OCI-M2 (cell line): ENCODE results near the gene LOC128125822.
"Not testable (repeated sequence)": the region's sequence is repeated elsewhere in the genome, so short reads cannot be mapped to it uniquely, and the experiment has no call there.

ENCODE experiments used
- DNase-seq: peaks from one replicate; lab custom pipeline; 2025; ENCODE audit not compliant: unreplicated experiment; lab: John Stamatoyannopoulos, UW

Gene LOC128125822

DNA sequence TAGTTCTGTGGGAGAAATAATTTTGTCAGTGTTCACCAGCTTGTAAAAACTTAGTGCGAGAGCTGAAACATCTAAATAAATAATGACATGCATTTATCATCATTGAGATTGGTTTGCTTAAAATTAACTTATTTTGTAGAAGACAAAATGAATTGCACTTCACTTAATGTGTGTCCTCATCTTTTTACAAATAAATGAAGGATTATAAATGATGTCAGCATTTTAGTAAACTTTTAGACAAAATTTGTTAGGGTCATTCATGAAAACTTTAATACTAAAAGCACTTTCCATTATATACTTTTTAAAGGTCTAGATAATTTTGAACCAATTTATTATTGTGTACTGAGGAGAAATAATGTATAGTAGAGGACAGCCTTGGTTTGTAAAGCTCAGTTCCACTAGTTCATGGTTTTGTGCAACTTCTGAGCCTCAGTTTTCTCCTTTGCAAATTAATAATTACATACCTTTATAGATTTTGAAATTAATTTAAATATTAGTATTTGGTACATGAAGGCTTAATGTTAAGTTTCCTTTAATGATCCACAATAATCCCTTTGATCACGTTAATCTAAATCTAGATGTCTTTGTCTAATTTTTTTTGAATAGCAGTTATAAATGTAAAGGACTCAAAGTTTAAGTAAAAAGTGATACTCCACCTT is 9.2 kb downstream of the LOC128125822 start:
- DNase-seq = no peak

GRCh38 chr6:63582579-63583231 is 10.4 kb downstream of the LOC128125822 start:
- no peak for DNase-seq

- DNase-seq = no peak
Measured at GRCh38 chr6:63584125-63584514, 11.8 kb downstream of the LOC128125822 start.

DNA sequence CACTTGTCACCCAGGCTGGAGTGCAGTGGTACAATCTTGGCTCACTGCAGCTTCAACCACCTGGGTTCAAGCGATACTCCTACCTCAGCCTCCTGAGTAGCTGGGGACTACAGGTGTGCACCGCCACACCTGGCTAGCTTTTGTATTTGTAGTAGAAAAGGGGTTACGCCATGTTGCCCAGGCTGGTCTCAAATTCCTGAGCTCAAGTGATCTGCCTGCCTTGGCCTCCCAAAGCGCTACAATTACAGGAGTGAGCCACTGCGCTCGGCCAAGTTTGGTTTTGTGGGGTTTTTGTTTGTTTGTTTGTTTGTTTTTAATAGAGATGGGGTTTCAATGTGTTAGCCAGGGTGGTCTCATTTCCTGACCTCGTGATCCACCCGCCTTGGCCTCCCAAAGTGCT is 12.3 kb downstream of the LOC128125822 start:
- DNase-seq = no peak

- not testable (repeated sequence) for DNase-seq
Measured at GRCh38 chr6:63585652-63586051, 13.4 kb downstream of the LOC128125822 start.

- no peak for DNase-seq
Measured at GRCh38 chr6:63589952-63590411, 17.7 kb downstream of the LOC128125822 start.

- no peak for DNase-seq
Measured at GRCh38 chr6:63592886-63593285, 20.6 kb downstream of the LOC128125822 start.

DNA sequence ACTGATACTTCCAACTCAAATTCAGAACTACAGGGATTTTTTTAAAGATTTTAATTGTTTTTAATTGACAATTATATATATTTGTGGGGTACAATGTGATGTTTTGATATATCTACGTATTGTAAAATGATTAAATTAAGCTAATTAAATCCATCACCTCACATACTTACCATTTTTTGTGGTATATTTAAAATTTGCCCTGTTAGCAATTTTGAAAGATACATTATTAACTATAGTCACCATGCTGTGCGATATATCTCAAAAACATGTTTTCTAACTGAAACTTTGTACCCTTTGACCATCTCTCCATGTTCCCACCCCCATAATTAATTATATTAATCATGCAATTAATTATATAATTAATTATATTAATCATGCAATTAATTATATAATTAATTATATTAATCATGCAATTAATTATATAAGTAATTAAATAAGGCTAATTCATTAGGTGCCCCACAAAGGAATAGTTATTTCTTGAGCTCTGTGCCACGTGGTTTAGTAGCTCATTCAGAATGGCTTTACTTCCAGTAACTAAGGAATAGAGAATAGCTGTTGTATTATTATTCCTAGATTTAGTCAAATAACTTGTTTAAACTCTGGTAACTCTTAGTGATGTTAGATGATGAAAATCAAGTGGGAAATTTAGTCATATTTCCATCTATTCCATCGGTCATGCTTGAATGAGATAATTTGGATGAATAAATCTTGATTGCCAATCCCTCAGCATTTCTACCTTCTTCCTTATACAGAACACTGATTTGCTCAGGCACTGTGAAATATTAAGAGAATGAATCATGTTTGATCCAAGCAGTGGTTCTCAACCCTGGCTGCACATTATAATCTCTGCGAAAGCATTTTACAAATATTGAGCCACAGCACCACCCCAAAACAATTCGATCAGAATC is 25.1 kb downstream of the LOC128125822 start:
- no peak for DNase-seq

DNA sequence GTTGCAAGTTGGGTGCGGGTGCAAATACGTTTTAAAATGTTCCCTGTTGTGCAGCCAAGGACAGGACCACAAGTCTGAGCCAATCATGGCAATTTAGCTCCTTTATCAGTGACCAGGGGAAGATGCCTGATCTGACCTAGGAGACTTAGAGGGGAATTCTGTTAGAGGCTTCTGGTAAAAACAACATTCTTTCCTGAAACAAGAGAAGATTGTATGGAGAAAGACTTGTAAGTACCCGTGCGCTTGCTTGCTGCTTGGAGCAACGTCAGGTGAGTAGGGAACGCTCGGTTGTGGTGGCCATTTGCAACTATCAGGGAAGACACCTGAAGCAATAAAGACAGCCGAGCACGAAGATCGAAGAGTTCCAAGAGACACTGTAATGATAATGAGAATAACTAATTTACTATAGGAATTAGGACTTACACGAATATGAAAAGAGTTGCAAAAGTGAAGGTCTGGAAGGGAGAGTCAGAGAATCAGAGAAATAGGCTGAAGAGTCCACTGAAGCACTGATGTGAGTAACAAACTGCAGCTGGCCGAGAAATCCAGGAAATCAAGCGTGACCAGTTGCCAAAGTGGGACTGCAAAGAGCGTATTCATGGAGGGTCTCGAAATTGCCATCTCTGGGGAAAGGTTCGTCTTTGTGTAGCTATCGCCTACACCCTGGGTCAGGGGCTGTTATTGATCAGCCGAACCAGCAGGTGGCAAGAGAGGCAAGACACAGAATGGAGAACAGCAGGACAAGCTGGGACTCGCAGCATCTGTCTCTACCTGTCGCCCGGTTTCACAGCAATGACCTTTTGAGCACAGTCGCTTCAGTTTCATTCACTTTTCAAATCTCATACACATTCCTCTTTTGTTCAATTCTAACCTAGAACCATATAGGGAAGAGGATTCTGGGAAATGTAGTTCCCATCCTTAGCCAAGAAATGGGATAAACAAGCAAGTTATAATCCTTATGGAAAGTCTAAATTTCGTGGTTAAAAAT is 26.1 kb downstream of the LOC128125822 start:
- peak; percentile 61 for DNase-seq

DNA sequence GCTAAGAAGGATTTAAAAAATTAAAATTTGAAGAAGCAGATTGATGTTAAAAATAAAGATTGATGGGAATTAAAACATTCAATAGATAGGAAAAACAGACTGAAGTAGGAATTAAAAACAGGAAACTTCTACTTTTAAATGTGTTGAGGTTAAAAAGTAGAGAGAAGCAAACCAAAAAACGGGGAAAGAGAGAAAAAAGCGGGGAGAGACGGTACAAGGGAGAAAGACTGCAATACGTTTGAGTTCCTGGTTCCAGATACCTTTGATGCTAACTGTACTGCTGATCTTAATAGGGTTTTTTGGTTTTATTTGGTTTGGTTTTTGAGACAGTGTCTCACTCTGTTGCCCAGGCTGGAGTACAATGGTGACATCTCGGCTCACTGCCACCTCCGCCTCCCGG is 27.0 kb downstream of the LOC128125822 start:
- no peak for DNase-seq

DNA sequence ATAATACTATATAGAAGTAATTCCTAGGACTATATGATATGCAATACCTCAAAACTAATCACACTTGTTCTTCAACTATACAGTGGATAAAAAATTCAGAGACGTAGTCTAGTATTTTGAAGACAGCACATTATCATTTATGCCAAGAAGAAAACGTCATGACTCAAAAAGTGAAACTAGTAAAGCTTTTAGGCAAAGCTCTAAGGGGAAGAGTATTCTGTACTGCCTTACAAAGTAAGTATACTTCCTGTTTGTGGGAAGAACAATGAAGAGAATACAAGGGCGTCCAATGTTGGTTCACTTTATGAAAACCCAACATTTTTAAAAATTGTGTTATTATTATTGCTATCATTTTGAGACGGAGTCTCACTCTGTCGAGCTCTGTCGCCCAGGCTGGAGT is 27.9 kb downstream of the LOC128125822 start:
- DNase-seq = no peak

DNA sequence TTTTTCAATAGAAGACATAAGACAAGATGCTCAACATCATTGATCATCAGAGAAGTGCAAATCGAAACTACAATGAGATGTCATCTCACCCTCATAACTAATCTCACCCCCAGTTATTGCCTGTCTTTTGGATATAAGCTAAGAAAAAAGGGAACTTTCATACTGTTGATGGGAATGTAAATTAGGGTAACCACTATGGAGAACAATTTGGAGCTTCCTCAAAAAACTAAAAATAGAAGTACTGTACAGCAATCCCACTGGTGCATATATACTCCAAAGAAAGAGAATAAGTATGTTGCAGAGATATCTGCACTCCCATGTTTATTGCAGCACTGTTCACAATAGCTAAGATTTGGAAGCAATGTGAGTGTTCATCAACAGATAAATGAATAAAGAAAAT is 37.0 kb downstream of the LOC128125822 start:
- no peak for DNase-seq

DNA sequence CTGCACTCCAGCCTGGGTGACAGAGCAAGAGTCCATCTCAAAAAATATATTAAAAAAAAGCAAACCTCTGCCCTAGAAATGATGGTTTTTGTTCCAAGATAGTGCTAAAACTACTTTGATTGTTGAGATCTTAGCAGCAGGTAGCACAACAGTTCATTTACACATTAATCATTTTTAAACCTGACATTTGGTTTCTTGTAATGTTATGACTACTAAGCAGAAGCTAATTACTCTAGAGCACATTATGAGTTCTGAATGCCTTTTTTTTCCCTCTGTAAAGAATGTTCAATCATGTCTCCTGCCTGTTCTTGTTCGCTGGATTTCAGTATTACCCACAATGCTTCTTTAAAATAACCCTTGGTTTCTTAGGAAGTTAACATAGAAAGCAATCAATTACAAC is 38.7 kb downstream of the LOC128125822 start:
- no peak for DNase-seq

DNA sequence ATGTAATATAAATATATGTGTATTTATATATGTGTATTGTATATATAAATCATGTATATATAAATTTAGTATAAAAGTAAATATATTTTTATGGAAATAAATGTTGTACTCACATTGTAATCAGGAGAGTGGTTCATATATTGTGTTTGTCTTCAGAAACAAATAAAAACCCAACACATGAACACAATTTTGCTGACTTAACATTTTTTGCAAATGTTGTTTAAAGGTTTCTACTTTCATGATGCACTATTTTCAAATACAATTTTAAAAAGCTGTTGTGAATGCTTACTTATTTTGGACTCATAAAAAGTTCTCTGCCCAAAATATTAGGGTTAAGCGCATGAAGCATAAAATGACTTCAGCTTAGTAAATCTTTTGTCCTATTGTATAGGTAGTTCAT is 39.3 kb downstream of the LOC128125822 start:
- DNase-seq = no peak

DNA sequence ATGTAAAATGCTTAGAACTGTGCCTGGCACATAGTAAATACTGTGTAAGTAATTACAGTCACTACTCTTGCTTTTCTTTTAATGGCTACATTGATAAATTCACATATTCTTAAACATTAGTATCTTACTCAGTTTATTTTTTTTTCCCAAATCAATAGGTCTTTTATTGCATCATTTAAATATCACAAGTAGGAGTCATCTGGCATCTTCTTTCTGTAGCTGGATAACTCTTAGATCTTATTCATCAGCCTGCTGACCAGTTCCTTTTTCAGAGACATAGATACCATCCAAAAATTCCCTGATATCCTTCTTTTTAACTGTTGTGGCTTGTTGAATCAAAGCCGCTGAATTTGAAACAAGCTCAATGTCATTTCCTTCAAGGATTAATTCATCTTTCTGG is 43.3 kb downstream of the LOC128125822 start:
- no peak for DNase-seq
